Measurements from ENCODE around the gene TRIAP1.
"Not testable (repeated sequence)": the region's sequence is repeated elsewhere in the genome, so short reads cannot be mapped to it uniquely, and the experiment has no call there.

The TRIAP1 gene

GRCh38 chr12:120453977-120454376 is 7.8 kb upstream of the TRIAP1 start:
- Histone ChIP-seq H3K9me3 (ENCODE audit: control insufficient read depth, low read length) (no peaks in the 10 kb centered on the region), H3K36me3 (ENCODE audit: control insufficient read depth, insufficient read depth, low read length) (peaks cover 20% of the 10 kb centered on the region)

DNA sequence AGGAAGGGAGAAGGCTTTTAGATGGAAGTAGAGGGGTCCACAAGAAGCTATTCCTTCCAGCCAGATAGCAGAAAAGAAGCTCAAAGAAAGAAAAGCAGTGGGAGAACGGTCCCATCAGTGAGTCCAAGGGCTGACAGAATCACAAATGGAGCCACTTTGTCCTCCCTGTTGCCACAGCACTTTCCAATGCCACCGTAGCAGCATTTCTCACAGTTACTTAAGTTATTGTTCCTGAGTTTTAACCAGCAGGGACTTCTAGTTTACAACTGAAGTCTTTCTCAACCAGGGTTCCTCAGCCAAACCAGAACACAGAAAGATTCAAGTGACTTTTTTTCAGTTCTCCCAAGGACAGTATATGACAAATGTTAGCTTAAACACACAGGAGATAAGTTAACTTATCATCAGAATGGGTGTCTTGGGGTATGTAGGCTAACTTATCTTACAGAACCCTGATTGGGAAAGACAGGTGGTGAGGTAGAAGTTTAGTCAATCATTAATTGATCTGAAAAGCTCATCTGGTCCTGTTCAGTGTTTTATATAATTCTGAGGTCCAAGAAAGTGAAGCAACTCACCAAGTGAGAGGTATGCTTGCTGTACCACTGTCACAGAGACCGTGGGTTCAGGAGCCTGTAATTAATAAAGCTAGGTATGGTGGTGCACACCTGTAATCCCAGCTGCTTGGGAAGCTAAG is 7.0 kb upstream of the TRIAP1 start:
- H3K4me1 ChIP-seq (ENCODE audit: control insufficient read depth, insufficient read depth, low read length), result no peaks in the 10 kb centered on the region
- no peak overlapping the region for H3K27ac ChIP-seq (ENCODE audit: insufficient read depth, low read depth, low read length, poor library complexity, severe bottlenecking)
- H3K9me3 ChIP-seq (ENCODE audit: control insufficient read depth, low read length), result no peaks in the 10 kb centered on the region
- peaks cover 17% of the 10 kb centered on the region for H3K36me3 ChIP-seq (ENCODE audit: control insufficient read depth, insufficient read depth, low read length)
- H3K27me3 ChIP-seq (ENCODE audit: control insufficient read depth, insufficient read depth, low read length, poor library complexity, severe bottlenecking), result no peaks in the 10 kb centered on the region
- no peak overlapping the region for H3K4me3 ChIP-seq (ENCODE audit: insufficient read depth, low read depth, low read length)
- 92 to 95% methylated on average over 3 of the region's 3 CpGs for WGBS, 2 experiments

More at GRCh38 chr12:120453977-120454376, 7.8 kb upstream of the TRIAP1 start:
- 84 to 90% methylated on average over 4 of the region's 4 CpGs for WGBS, 2 experiments
- Histone ChIP-seq H3K4me3 (ENCODE audit: insufficient read depth, low read depth, low read length) (no peak overlapping the region), H3K27me3 (ENCODE audit: control insufficient read depth, insufficient read depth, low read length, poor library complexity, severe bottlenecking) (no peaks in the 10 kb centered on the region), H3K27ac (ENCODE audit: insufficient read depth, low read depth, low read length, poor library complexity, severe bottlenecking) (no peak overlapping the region), H3K4me1 (ENCODE audit: control insufficient read depth, insufficient read depth, low read length) (no peaks in the 10 kb centered on the region)

GRCh38 chr12:120452524-120452923 is 6.3 kb upstream of the TRIAP1 start:
- H3K36me3 ChIP-seq (ENCODE audit: control insufficient read depth, insufficient read depth, low read length), result peaks cover 12% of the 10 kb centered on the region
- WGBS, 2 experiments, result 88 to 93% methylated on average over 5 of the region's 5 CpGs

DNA sequence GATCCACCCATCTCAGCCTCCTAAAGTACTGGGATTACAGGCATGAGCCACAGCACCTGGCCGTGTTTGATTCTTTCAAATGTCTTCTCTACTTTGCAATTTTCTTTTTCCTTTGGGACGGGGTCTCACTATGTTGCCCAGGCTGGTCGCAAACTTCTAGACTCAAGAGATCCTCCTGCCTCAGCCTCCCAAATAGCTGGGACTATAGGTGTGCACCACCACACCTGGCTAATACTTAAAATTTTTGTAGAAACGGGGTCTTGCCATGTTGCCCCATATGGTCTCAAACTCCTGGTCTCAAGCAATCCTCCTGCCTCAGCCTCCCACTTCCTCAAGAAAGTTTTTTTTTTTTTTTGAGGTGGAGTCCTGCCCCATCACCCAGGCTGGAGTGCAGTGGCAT is 1.8 kb upstream of the TRIAP1 start:
- Histone ChIP-seq H3K4me1 (ENCODE audit: control insufficient read depth, insufficient read depth, low read length) (peaks cover 9% of the 10 kb centered on the region), H3K27me3 (ENCODE audit: control insufficient read depth, insufficient read depth, low read length, poor library complexity, severe bottlenecking) (no peaks in the 10 kb centered on the region), H3K9me3 (ENCODE audit: control insufficient read depth, low read length) (no peaks in the 10 kb centered on the region), H3K4me3 (ENCODE audit: insufficient read depth, low read depth, low read length) (no peak overlapping the region), H3K36me3 (ENCODE audit: control insufficient read depth, insufficient read depth, low read length) (peaks cover 10% of the 10 kb centered on the region), H3K27ac (ENCODE audit: insufficient read depth, low read depth, low read length, poor library complexity, severe bottlenecking) (no peak overlapping the region)
- 93% methylated on average over 4 of the region's 4 CpGs for WGBS, 2 experiments

More at GRCh38 chr12:120452524-120452923, 6.3 kb upstream of the TRIAP1 start:
- H3K4me3 ChIP-seq (ENCODE audit: insufficient read depth, low read depth, low read length); H3K27ac ChIP-seq (ENCODE audit: insufficient read depth, low read depth, low read length, poor library complexity, severe bottlenecking); H3K4me1 ChIP-seq (ENCODE audit: control insufficient read depth, insufficient read depth, low read length); H3K27me3 ChIP-seq (ENCODE audit: control insufficient read depth, insufficient read depth, low read length, poor library complexity, severe bottlenecking); H3K9me3 ChIP-seq (ENCODE audit: control insufficient read depth, low read length): not testable (repeated sequence)

DNA sequence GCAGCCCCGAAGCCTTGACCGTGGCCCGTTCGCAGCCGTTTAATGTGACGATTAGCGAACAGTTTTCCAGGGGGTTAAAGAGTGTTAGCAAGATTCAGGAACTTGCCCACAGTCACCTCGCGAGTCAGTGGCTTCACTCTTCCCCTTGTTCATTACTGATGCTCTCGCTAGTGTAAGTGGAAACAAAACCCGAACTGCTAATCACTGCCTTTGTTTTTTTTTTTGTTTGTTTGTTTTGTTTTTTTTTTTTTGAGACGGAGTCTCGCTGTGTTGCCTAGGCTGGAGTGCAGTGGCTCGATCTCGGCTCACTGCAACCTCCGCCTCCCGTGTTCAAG is 627 bp upstream of the TRIAP1 start:
- H3K4me3 ChIP-seq (ENCODE audit: insufficient read depth, low read depth, low read length), result peak overlapping the region; percentile 78
- H3K9me3 ChIP-seq (ENCODE audit: control insufficient read depth, low read length); H3K27me3 ChIP-seq (ENCODE audit: control insufficient read depth, insufficient read depth, low read length, poor library complexity, severe bottlenecking); H3K27ac ChIP-seq (ENCODE audit: insufficient read depth, low read depth, low read length, poor library complexity, severe bottlenecking); H3K4me1 ChIP-seq (ENCODE audit: control insufficient read depth, insufficient read depth, low read length): not testable (repeated sequence)
- WGBS, 2 experiments, result 11% methylated on average over 17 of the region's 17 CpGs
- H3K36me3 ChIP-seq (ENCODE audit: control insufficient read depth, insufficient read depth, low read length), result peaks cover 10% of the 10 kb centered on the region

DNA sequence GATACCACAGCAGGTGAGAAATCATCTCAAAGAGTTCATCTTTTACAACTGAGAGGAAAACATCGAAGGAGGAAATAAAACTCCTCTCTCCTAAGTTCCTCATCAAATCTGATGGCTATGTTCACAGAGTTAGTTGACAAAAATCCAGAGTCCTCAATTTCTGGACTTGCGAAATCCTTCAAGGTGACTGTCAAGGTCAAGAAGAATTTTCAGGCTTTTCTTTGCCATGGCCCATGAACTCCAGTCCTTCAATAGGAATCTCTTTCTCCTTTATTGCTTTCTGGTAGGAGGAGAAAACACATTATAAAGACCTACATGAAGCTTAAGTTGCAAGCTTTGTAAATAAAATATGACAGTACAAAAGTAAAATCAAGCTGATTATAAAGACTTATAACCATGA is 1.5 kb downstream of the TRIAP1 start:
- peaks cover 20% of the 10 kb centered on the region for H3K36me3 ChIP-seq (ENCODE audit: control insufficient read depth, insufficient read depth, low read length)
- H3K4me1 ChIP-seq (ENCODE audit: control insufficient read depth, insufficient read depth, low read length), result peaks cover 9% of the 10 kb centered on the region
- no peaks in the 10 kb centered on the region for H3K27me3 ChIP-seq (ENCODE audit: control insufficient read depth, insufficient read depth, low read length, poor library complexity, severe bottlenecking)
- no peak overlapping the region for H3K4me3 ChIP-seq (ENCODE audit: insufficient read depth, low read depth, low read length)
- WGBS, 2 experiments, result 94 to 100% methylated on average over 2 of the region's 2 CpGs
- no peaks in the 10 kb centered on the region for H3K9me3 ChIP-seq (ENCODE audit: control insufficient read depth, low read length)
- no peak overlapping the region for H3K27ac ChIP-seq (ENCODE audit: insufficient read depth, low read depth, low read length, poor library complexity, severe bottlenecking)

DNA sequence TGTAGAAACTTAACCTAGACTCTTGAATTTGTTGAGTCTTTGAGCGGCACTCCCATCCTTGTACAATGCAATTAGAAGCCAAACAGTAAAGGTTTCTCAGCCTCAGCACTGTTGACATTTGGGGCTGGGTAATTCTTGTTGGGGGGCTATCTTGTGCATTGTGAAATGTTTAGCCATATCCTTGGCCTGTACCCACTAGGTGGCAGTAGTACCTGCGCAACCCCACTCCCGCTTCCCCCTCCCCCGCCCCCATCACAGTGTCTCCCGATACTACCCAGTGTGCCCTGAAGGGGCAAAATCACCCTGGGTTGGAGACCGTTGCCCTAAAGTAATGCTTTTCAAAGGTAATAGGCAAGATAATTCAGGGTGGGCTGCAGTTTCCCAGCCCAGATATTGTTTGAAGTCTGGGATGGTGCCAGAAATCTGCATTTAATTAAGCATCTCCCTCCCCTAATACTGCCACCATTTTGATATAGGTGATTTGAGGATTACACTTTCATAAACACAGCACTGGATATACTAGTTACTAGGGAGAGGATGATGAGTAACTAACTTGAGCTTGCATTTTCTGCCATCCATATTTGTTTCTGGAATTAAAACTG is 6.4 kb downstream of the TRIAP1 start:
- Histone ChIP-seq H3K27ac (ENCODE audit: insufficient read depth, low read depth, low read length, poor library complexity, severe bottlenecking) (no peak overlapping the region), H3K27me3 (ENCODE audit: control insufficient read depth, insufficient read depth, low read length, poor library complexity, severe bottlenecking) (no peaks in the 10 kb centered on the region), H3K36me3 (ENCODE audit: control insufficient read depth, insufficient read depth, low read length) (peaks cover 20% of the 10 kb centered on the region), H3K4me3 (ENCODE audit: insufficient read depth, low read depth, low read length) (no peak overlapping the region), H3K9me3 (ENCODE audit: control insufficient read depth, low read length) (no peaks in the 10 kb centered on the region), H3K4me1 (ENCODE audit: control insufficient read depth, insufficient read depth, low read length) (no peaks in the 10 kb centered on the region)
- 36 to 50% methylated on average over 6 of the region's 6 CpGs for WGBS, 2 experiments

- Histone ChIP-seq H3K9me3 (ENCODE audit: control insufficient read depth, low read length) (no peaks in the 10 kb centered on the region), H3K36me3 (ENCODE audit: control insufficient read depth, insufficient read depth, low read length) (peaks cover 16% of the 10 kb centered on the region), H3K27ac (ENCODE audit: insufficient read depth, low read depth, low read length, poor library complexity, severe bottlenecking) (no peak overlapping the region), H3K4me3 (ENCODE audit: insufficient read depth, low read depth, low read length) (peak overlapping the region; percentile 85), H3K4me1 (ENCODE audit: control insufficient read depth, insufficient read depth, low read length) (no peaks in the 10 kb centered on the region), H3K27me3 (ENCODE audit: control insufficient read depth, insufficient read depth, low read length, poor library complexity, severe bottlenecking) (no peaks in the 10 kb centered on the region)
- 39 to 45% methylated on average over 16 to 17 of the region's 17 CpGs for WGBS, 2 experiments
Measured at GRCh38 chr12:120438495-120439198, 7.5 kb downstream of the TRIAP1 start.

- Histone ChIP-seq H3K4me3 (ENCODE audit: insufficient read depth, low read depth, low read length) (peak within 1 kb of the TSS; percentile 85), H3K27ac (ENCODE audit: insufficient read depth, low read depth, low read length, poor library complexity, severe bottlenecking) (no peak within 1 kb of the TSS), H3K4me1 (ENCODE audit: control insufficient read depth, insufficient read depth, low read length) (no peaks in the 10 kb centered on the region), H3K27me3 (ENCODE audit: control insufficient read depth, insufficient read depth, low read length, poor library complexity, severe bottlenecking) (no peaks in the 10 kb centered on the region), H3K9me3 (ENCODE audit: control insufficient read depth, low read length) (no peaks in the 10 kb centered on the region), H3K36me3 (ENCODE audit: control insufficient read depth, insufficient read depth, low read length) (peaks cover 10% of the 10 kb centered on the region)
- WGBS, 2 experiments, result 0 to 1% methylated on average over 59 of the region's 59 CpGs
Measured at GRCh38 chr12:120437735-120438494, 8.3 kb downstream of the TRIAP1 start, which contains the start of gene COX6A1. Gene COX6A1, plus strand, starts transcription at chr12:120438113. Its CDS starts 14 bp downstream, at chr12:120438127.
